ENCODE data around the gene MAPK8IP3. TPM values are rescaled to one million over a fixed set of nuclear protein-coding genes. Genes with fewer than 3 reads are reported as not detected.

Gene MAPK8IP3
- total RNA-seq, 2 donors from 2014 or later: 44.0 to 62.6 TPM

- H3K9me3 ChIP-seq: no peaks in the 10 kb centered on the region
- no peak for TF ChIP-seq CTCF (IDR thresholded peaks at IDR 0.05)
- intact Hi-C loops (cut with DNase I): no loop called here
Measured at GRCh38 chr16:1678500-1679098, 27.4 kb upstream of the MAPK8IP3 start.

DNA sequence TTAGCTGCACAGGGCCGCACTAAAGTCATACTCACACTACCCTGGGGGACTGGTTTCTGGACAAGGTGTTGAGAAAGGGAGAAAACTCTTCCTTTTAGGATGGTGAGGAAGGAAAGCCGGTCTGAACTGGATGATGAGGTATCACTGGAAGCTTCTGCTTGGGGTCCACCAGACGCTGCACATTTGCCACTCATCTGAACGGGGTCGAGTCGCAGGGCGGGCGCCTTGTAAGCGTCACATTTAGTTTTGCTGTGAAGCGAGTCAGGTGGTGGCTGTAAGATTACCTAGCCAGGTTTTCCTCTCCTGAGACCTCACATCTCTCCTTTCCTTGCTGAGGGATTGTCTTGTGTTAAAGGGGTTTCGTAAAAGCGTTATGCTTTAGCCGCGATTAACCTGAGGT, 25.6 kb upstream of the MAPK8IP3 start:
- Histone ChIP-seq H3K27me3 (no peaks in the 10 kb centered on the region), H3K4me1 (no peaks in the 10 kb centered on the region), H3K27ac (no peak overlapping the region), H3K9me3 (no peaks in the 10 kb centered on the region), H3K9ac (ENCODE audit: low read depth in 2 of 2, low read length in 2 of 2) (no peak overlapping the region), H3K4me3 (no peak overlapping the region), H3K36me3 (no peaks in the 10 kb centered on the region)
- DNase-seq: no peak
- intact Hi-C loops (cut with DNase I): no loop called here
- TF ChIP-seq CTCF (IDR thresholded peaks at IDR 0.05): no peak

More at GRCh38 chr16:1678500-1679098, 27.4 kb upstream of the MAPK8IP3 start:
- Histone ChIP-seq H3K27ac (peak overlapping the region; percentile 63), H3K9ac (ENCODE audit: low read depth in 2 of 2, low read length in 2 of 2) (peak overlapping the region; percentile 76 to 85), H3K36me3 (peaks cover 5% of the 10 kb centered on the region), H3K4me1 (no peaks in the 10 kb centered on the region), H3K4me3 (peak overlapping the region; percentile 86), H3K27me3 (no peaks in the 10 kb centered on the region)
- peak; percentile 50 for DNase-seq

DNA sequence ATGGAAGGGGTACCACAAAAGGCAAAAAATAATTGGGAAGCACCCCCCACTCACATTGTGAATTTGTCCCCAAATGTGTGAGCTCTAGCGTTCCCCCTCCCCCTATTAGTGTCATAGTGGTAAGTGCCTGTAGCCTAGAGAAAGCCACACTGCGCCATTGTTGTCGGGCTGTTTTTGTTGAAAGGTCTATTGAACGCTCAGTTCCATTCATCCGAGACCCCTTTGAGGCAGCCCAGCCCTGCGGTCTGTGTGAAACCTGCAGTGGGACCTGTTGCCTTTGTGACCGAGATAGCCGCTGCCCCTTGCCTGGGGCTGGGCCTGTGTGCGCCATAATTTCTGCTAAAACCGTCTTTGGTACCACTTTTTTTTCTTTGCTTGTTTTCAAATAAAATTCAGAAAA, 25.0 kb upstream of the MAPK8IP3 start:
- Histone ChIP-seq H3K4me1 (no peaks in the 10 kb centered on the region), H3K27ac (no peak overlapping the region), H3K36me3 (no peaks in the 10 kb centered on the region), H3K27me3 (no peaks in the 10 kb centered on the region), H3K9ac (ENCODE audit: low read depth in 2 of 2, low read length in 2 of 2) (no peak overlapping the region), H3K4me3 (no peak overlapping the region), H3K9me3 (no peaks in the 10 kb centered on the region)
- no peak for DNase-seq
- intact Hi-C loops (cut with DNase I): no loop called here
- no peak for TF ChIP-seq CTCF (IDR thresholded peaks at IDR 0.05)

GRCh38 chr16:1687427-1688316, 18.3 kb upstream of the MAPK8IP3 start:
- H3K27me3 ChIP-seq: no peaks in the 10 kb centered on the region
- no peak for DNase-seq
- no peak overlapping the region for H3K27ac ChIP-seq
- intact Hi-C loops (cut with DNase I): no loop called here
- no peaks in the 10 kb centered on the region for H3K9me3 ChIP-seq
- no peaks in the 10 kb centered on the region for H3K4me1 ChIP-seq
- H3K4me3 ChIP-seq: no peak overlapping the region
- no peak for TF ChIP-seq CTCF (IDR thresholded peaks at IDR 0.05)
- no peaks in the 10 kb centered on the region for H3K36me3 ChIP-seq
- H3K9ac ChIP-seq (ENCODE audit: low read depth in 2 of 2, low read length in 2 of 2): no peak overlapping the region

DNA sequence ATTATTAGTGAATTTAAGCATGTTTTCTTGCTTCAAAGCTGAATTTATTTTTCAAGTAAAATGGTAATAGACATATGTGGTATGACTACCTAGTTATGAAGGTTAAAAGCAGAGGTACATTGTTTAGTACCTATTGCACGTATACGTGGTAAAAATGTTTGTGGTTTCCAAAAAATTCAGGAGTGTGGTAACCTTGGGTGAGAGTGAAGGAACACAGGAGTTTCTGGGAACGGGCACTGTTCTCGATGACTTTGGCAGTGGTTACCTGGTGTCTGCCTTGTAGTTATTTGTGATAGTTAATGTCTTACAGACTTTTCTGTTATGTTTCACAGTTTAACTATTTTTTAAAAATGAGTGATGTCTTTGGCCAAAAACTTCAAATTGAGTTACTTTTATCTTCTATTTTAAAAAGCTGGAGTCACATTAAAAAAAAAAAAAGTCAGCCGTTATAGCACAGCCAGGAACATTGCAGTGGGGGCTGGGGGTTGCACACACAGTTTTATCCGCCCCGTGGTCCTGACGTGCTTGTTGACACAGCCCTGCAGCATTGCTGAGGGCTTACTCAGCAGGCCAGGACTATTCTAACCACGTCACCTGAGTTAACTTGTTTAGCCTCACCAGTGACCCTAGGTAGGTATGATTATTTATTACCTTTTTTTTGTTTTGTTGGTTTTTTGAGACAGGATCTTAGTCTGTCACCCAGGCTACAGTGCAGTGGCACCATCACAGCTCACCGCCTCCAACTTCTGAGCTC, 17.0 kb upstream of the MAPK8IP3 start:
- Histone ChIP-seq H3K36me3 (peaks cover 2% of the 10 kb centered on the region), H3K27me3 (no peaks in the 10 kb centered on the region), H3K27ac (no peak overlapping the region), H3K4me1 (no peaks in the 10 kb centered on the region), H3K9me3 (no peaks in the 10 kb centered on the region), H3K4me3 (no peak overlapping the region), H3K9ac (ENCODE audit: low read depth in 2 of 2, low read length in 2 of 2) (no peak overlapping the region)
- DNase-seq: no peak
- intact Hi-C loops (cut with DNase I): no loop called here
- no peak for TF ChIP-seq CTCF (IDR thresholded peaks at IDR 0.05)

Measured in colonic mucosa (tissue), 4 donors.